K562 (cell line): ENCODE data around the gene GNA14. TPM values are rescaled to one million over a fixed set of nuclear protein-coding genes. Genes with fewer than 3 reads are reported as not detected.

Experiments
- ATAC-seq: fragments of 200-7000 bp; cut with Tn5 transposase; 3 replicates; pipeline ENCODE4 v1.9.1; 2020; ENCODE audit warnings: moderate library complexity
- BruUV-seq: library from RNA; stranded (reverse); fragments of 400-500 nt; replicated peaks from 2 replicates; lab custom pipeline; 2021; lab: Mats Ljungman, UMichigan
- CTCF ChIA-PET: fragments of 300-600 bp; formaldehyde crosslinking; extraction: SDS; loops from one replicate; lab custom pipeline; 2021; ENCODE audit warnings: low intra/inter-chr PET ratio; lab: Yijun Ruan, JAX
- POLR2A ChIA-PET: fragments of 300-600, 350-650 bp; sonication (Branson Sonifier 250); formaldehyde crosslinking; extraction: SDS; loops from one replicate; lab custom pipeline; 2021; ENCODE audit warnings: antibody characterized with exemption, inconsistent platforms; lab: Yijun Ruan, JAX
- DNase-seq, 4 experiments: peaks; one replicate each; pipeline versions ENCODE4 v3.0.0 to v3.0.0-alpha.2; 2011 to 2018; ENCODE audit warnings: low spot score in 3 of 4, mixed read lengths in 3 of 4; ENCODE audit errors: extremely low read depth in 1 of 4
- FAIRE-seq: peaks from 2 replicates; lab custom pipeline; 2011; peaks lifted over from hg19 to GRCh38; lab: Jason Lieb, UNC
- H2AFZ ChIP-seq: 2 replicates; pipeline ENCODE4 v1.6.0; 2011; ENCODE audit warnings: low read depth, low read length, control low read depth, inconsistent platforms
- H3K27ac ChIP-seq: fragments of 200-600 bp; 3 replicates; pipeline ENCODE4 v1.8.0; 2011; ENCODE audit warnings: low read depth, mild to moderate bottlenecking, control low read depth, inconsistent platforms, low read length, moderate library complexity, mixed read lengths; ENCODE audit errors: extremely low read depth
- H3K27me3 ChIP-seq, 2 experiments: fragments of 300-600 bp in 1 of 2; 2 replicates in 1 of 2; 3 replicates in 1 of 2; pipeline versions ENCODE4 v1.6.0 to v1.8.0; 2011; ENCODE audit warnings: inconsistent platforms in 2 of 2, low read length in 2 of 2, mild to moderate bottlenecking in 1 of 2, mixed read lengths in 1 of 2, moderate library complexity in 1 of 2; ENCODE audit not compliant: control insufficient read depth in 2 of 2, insufficient read depth in 2 of 2
- H3K36me3 ChIP-seq: fragments of 300-600 bp; 3 replicates; pipeline ENCODE4 v1.8.0; 2011; ENCODE audit warnings: mild to moderate bottlenecking, low read length, inconsistent platforms; ENCODE audit not compliant: control insufficient read depth, insufficient read depth
- H3K4me1 ChIP-seq, 2 experiments: fragments of 200-600 bp in 1 of 2; replicated peaks in 1 of 2; 2 replicates in 1 of 2; 3 replicates in 1 of 2; pipeline versions ENCODE4 v1.5.1 to v1.8.0; 2011; ENCODE audit warnings: inconsistent platforms in 2 of 2, low read length in 2 of 2, mild to moderate bottlenecking in 1 of 2, mixed read lengths in 1 of 2, moderate library complexity in 1 of 2; ENCODE audit not compliant: control insufficient read depth in 2 of 2, insufficient read depth in 2 of 2
- H3K4me2 ChIP-seq: 2 replicates; pipeline ENCODE4 v1.6.1; 2011; ENCODE audit warnings: low read length, control low read depth, inconsistent platforms, mixed read lengths; ENCODE audit not compliant: insufficient read depth
- H3K4me3 ChIP-seq: fragments of 200-600 bp; sonication (generic), shearing (Covaris generic); 2 replicates; pipeline ENCODE4 v1.5.1; 2016; ENCODE audit warnings: control low read depth, inconsistent platforms
- H3K79me2 ChIP-seq: fragments of 200-600 bp; 3 replicates; pipeline ENCODE4 v1.8.0; 2011; ENCODE audit warnings: low read length, inconsistent platforms; ENCODE audit not compliant: control insufficient read depth, insufficient read depth
- H3K9ac ChIP-seq, 2 experiments: 2 replicates each; pipeline versions ENCODE4 v1.6.0 to v1.6.1; 2011; ENCODE audit warnings: low read depth in 2 of 2, low read length in 2 of 2, control low read depth in 1 of 2, inconsistent platforms in 1 of 2, mild to moderate bottlenecking in 1 of 2, mixed read lengths in 1 of 2; ENCODE audit not compliant: insufficient read depth in 1 of 2
- H3K9me1 ChIP-seq: one replicate; pipeline ENCODE4 v1.6.0; 2011; ENCODE audit warnings: inconsistent platforms, mild to moderate bottlenecking, low read length, moderate library complexity; ENCODE audit not compliant: control insufficient read depth, insufficient read depth
- H3K9me3 ChIP-seq: replicated peaks from 2 replicates; pipeline ENCODE4 v1.5.1; 2011; ENCODE audit warnings: low read depth, low read length, inconsistent platforms; ENCODE audit not compliant: control insufficient read depth, insufficient read depth
- H4K20me1 ChIP-seq: replicated peaks from 2 replicates; pipeline ENCODE4 v1.6.1; 2011; ENCODE audit warnings: low read length, inconsistent platforms, mixed read lengths; ENCODE audit not compliant: control insufficient read depth, insufficient read depth
- CBX3 ChIP-seq, 2 experiments: IDR thresholded peaks; 1 replicate in 1 of 2; 2 replicates in 1 of 2; pipeline ENCODE4 v1.6.1; 2012; ENCODE audit warnings: inconsistent platforms in 2 of 2, low read length in 2 of 2, borderline replicate concordance in 1 of 2, control low read depth in 1 of 2
- CEBPB ChIP-seq: fragments of 450-650 bp; IDR thresholded peaks from 2 replicates; pipeline ENCODE4 v1.6.1; 2016; ENCODE audit warnings: missing genetic modification characterization, missing compliant biosample characterization
- EP400 ChIP-seq: fragments of 450-650 bp; IDR thresholded peaks from 2 replicates; pipeline ENCODE4 v1.6.1; 2017; ENCODE audit warnings: antibody characterized with exemption, mild to moderate bottlenecking, moderate library complexity
- HIVEP1 ChIP-seq: fragments of 250-450 bp; sonication (Bioruptor Pico); IDR thresholded peaks from 2 replicates; pipeline ENCODE4 v1.4.0; 2020; ENCODE audit warnings: mild to moderate bottlenecking
- KAT8 ChIP-seq: fragments of 450-650 bp; IDR thresholded peaks from 2 replicates; pipeline ENCODE4 v1.6.1; 2016; ENCODE audit warnings: low read depth, mild to moderate bottlenecking
- KLF6 ChIP-seq: fragments of 250-450 bp; sonication (Bioruptor Pico); IDR thresholded peaks from 2 replicates; pipeline ENCODE4 v1.4.0; 2020; ENCODE audit warnings: mild to moderate bottlenecking, moderate library complexity, borderline replicate concordance
- SMARCC2 ChIP-seq: fragments of 450-650 bp; IDR thresholded peaks from 2 replicates; pipeline ENCODE4 v1.6.1; 2017; ENCODE audit warnings: antibody characterized with exemption, moderate library complexity, mild to moderate bottlenecking, low read depth
- TAF1 ChIP-seq: IDR thresholded peaks from 2 replicates; pipeline ENCODE4 v1.6.1; 2011; ENCODE audit warnings: mild to moderate bottlenecking, low read length, moderate library complexity; ENCODE audit not compliant: insufficient read depth, control insufficient read depth, severe bottlenecking; ENCODE audit errors: extremely low read depth
- TCFL5 ChIP-seq: fragments of 250-450 bp; sonication (Bioruptor Pico); conservative IDR thresholded peaks from 2 replicates; pipeline ENCODE4 v1.6.1; 2021; ENCODE audit warnings: mild to moderate bottlenecking, moderate library complexity, matching md5 sums
- WGBS: fragments of 100-300 bp; shearing (Covaris generic); methylation state at CpG from one replicate; pipeline ENCODE4 v1.1.6; 2016; ENCODE audit warnings: low coverage, mixed read lengths; ENCODE audit not compliant: insufficient coverage; ENCODE audit errors: missing lambda C conversion rate; 5-methylcytosine and 5-hydroxymethylcytosine counted together
- in situ Hi-C: fragments of 300-500 bp; cut with MboI; formaldehyde crosslinking; loops from 4 replicates; pipeline ENCODE4 v1.15.0; 2018; ENCODE audit warnings: inconsistent platforms, mixed read lengths
- intact Hi-C: fragments of 100-400 bp; cut with micrococcal nuclease; formaldehyde crosslinking; loops from 2 replicates; pipeline ENCODE4 v1.14.2; 2022
- polyA plus RNA-seq, 8 experiments: library from polyadenylated mRNA; depleted of rRNA in 4 of 8; stranded (reverse) in 5 of 8; unstranded in 3 of 8; fragments of >200 nt; fragmentation: Nextera tagmentation in 2 of 8; fragmentation: Illumina TruSeq in 1 of 8; extraction: Ambion mirVana in 2 of 8; extraction: Trizol in 1 of 8; gene quantifications; 2 replicates each; pipeline versions ENCODE4 v1.2.1 to v1.2.3, GENCODE V29; 2011 to 2014; ENCODE audit warnings: inconsistent platforms in 1 of 8, missing spikeins in 1 of 8
- total RNA-seq, 7 experiments: library from RNA; depleted of rRNA in 6 of 7; stranded (reverse); fragments of >200 nt in 6 of 7; fragmentation: Illumina TruSeq in 2 of 7; extraction: Trizol in 2 of 7; gene quantifications; 2 replicates each; pipeline versions ENCODE4 v1.2.1 to v1.2.3, GENCODE V29; 2011 to 2021; ENCODE audit warnings: low replicate concordance in 1 of 7
- TF ChIP-seq, protein P1 (sequence below): fragments of 450-650 bp; IDR thresholded peaks from 2 replicates; pipeline ENCODE4 v1.6.1; 2016; ENCODE audit warnings: borderline replicate concordance
- TF ChIP-seq, protein P2 (sequence below): fragments of 450-650 bp; IDR thresholded peaks from 2 replicates; pipeline ENCODE4 v1.6.1; 2016; ENCODE audit warnings: missing biosample characterization, missing genetic modification characterization

The GNA14 gene
- total and polyA plus RNA-seq, 9 of the 15 experiments (the other 6 are each of a cell fraction or from before 2014, with no cell fraction given), result 0.03 to 0.11 (median 0.03) TPM; not detected in 6

- Histone ChIP-seq H3K27ac (no peak overlapping the region), H3K36me3 (no peaks in the 10 kb centered on the region), H3K79me2 (no peaks in the 10 kb centered on the region), H3K27me3 (peaks cover 0 to 11% of the 10 kb centered on the region in 2 experiments; a peak in 2 of 5 replicates), H3K4me3 (no peak overlapping the region), H3K9me3 (no peaks in the 10 kb centered on the region), H4K20me1 (no peaks in the 10 kb centered on the region), H2AFZ (no peak overlapping the region), H3K4me2 (no peak overlapping the region), H3K9me1 (no peaks in the 10 kb centered on the region), H3K9ac (no peak overlapping the region), H3K4me1 (no peaks in the 10 kb centered on the region)
- FAIRE-seq (no peak), ATAC-seq (no peak), DNase-seq (no peak)
- in situ Hi-C loops, result no loop called here
- CTCF ChIA-PET, result no interaction called here
- no TSS peak for BruUV-seq
- POLR2A ChIA-PET, result no interaction called here
- intact Hi-C loops, result no loop called here
- WGBS, result 2% methylated on average over 3 of the region's 3 CpGs
- TF ChIP-seq TAF1, result no peak
Observed at GRCh38 chr9:77464661-77465060, 183.5 kb downstream of the GNA14 start.

DNA sequence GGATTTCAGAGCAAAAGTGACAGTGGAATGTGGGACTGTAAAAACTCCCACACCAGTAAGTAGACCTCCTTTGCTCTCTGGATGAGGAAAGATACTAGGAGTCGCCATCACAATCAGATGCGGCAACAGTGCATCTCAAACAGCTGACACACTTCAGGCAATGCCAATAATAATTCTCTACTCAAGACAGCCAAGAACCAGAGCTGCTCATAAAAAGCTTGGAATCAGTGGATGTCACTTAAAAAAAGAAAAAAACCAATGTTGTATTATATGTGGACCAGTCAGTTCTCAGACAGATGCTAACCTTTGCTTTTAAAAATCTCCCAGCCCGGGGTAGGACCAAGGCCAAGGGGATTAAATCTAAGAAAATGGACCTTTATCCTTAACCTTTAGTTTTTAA is 185.0 kb downstream of the GNA14 start:
- 0% methylated on average over 3 of the region's 3 CpGs for WGBS
- H3K36me3 ChIP-seq, result no peaks in the 10 kb centered on the region
- no peak overlapping the region for H3K4me2 ChIP-seq
- ChIA-PET CTCF (no interaction called here), POLR2A (no interaction called here)
- DNase-seq (no peak), ATAC-seq (no peak), FAIRE-seq (no peak)
- no peak overlapping the region for H3K9ac ChIP-seq
- no peak overlapping the region for H3K4me3 ChIP-seq
- BruUV-seq, result no TSS peak
- intact Hi-C loops, result no loop called here
- H3K9me1 ChIP-seq, result no peaks in the 10 kb centered on the region
- no peaks in the 10 kb centered on the region for H3K9me3 ChIP-seq
- no peaks in the 10 kb centered on the region for H4K20me1 ChIP-seq
- H3K79me2 ChIP-seq, result no peaks in the 10 kb centered on the region
- no peak overlapping the region for H3K27ac ChIP-seq
- no peak overlapping the region for H2AFZ ChIP-seq
- peaks cover 0 to 17% of the 10 kb centered on the region in 2 experiments; a peak in 2 of 5 replicates for H3K27me3 ChIP-seq
- no peaks in the 10 kb centered on the region; a peak in 1 of 5 replicates for H3K4me1 ChIP-seq
- in situ Hi-C loops, result no loop called here
- TF ChIP-seq TCFL5 (CRISPR knock-in tag), result no peak
- TF ChIP-seq KLF6 (CRISPR knock-in tag), result no peak
- TF ChIP-seq, protein P1, sequence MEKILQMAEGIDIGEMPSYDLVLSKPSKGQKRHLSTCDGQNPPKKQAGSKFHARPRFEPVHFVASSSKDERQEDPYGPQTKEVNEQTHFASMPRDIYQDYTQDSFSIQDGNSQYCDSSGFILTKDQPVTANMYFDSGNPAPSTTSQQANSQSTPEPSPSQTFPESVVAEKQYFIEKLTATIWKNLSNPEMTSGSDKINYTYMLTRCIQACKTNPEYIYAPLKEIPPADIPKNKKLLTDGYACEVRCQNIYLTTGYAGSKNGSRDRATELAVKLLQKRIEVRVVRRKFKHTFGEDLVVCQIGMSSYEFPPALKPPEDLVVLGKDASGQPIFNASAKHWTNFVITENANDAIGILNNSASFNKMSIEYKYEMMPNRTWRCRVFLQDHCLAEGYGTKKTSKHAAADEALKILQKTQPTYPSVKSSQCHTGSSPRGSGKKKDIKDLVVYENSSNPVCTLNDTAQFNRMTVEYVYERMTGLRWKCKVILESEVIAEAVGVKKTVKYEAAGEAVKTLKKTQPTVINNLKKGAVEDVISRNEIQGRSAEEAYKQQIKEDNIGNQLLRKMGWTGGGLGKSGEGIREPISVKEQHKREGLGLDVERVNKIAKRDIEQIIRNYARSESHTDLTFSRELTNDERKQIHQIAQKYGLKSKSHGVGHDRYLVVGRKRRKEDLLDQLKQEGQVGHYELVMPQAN, result no peak
- TF ChIP-seq HIVEP1 (CRISPR knock-in tag), result no peak
- TF ChIP-seq KAT8, result no peak
- TF ChIP-seq CEBPB (tag), result no peak
- TF ChIP-seq, protein P2, sequence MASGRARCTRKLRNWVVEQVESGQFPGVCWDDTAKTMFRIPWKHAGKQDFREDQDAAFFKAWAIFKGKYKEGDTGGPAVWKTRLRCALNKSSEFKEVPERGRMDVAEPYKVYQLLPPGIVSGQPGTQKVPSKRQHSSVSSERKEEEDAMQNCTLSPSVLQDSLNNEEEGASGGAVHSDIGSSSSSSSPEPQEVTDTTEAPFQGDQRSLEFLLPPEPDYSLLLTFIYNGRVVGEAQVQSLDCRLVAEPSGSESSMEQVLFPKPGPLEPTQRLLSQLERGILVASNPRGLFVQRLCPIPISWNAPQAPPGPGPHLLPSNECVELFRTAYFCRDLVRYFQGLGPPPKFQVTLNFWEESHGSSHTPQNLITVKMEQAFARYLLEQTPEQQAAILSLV, result no peak
- TF ChIP-seq CBX3 (IDR thresholded peaks at IDR 0.05; ENCODE audit: borderline replicate concordance in 1 of 2, low read length in 2 of 2), result no peak
- TF ChIP-seq EP400, result no peak
- TF ChIP-seq SMARCC2, result no peak
